HCT116 (cell line): ENCODE data around the gene ARHGEF35. TPM values are rescaled to one million over a fixed set of nuclear protein-coding genes. Genes with fewer than 3 reads are reported as not detected.
"Not testable (repeated sequence)": the region's sequence is repeated elsewhere in the genome, so short reads cannot be mapped to it uniquely, and the experiment has no call there.

ENCODE experiments used
- ATAC-seq: fragments of 200-7000 bp; cut with Tn5 transposase; 2 replicates; pipeline ENCODE4 v1.9.1; 2020; ENCODE audit warnings: mild to moderate bottlenecking, moderate library complexity
- BruUV-seq: library from RNA; stranded (reverse); fragments of 400-500 nt; replicated peaks from 2 replicates; lab custom pipeline; 2021; lab: Mats Ljungman, UMichigan
- CTCF ChIA-PET: fragments of 300-600 bp; sonication (Branson Sonifier 250); formaldehyde crosslinking; loops from one replicate; lab custom pipeline; 2021; ENCODE audit warnings: antibody characterized with exemption; lab: Charles Lee
- POLR2A ChIA-PET: fragments of 300-600, 350-600 bp; sonication (Branson Sonifier 250); formaldehyde crosslinking; loops from one replicate; lab custom pipeline; 2021; ENCODE audit warnings: antibody characterized with exemption; lab: Charles Lee
- RAD21 ChIA-PET, 2 experiments: fragments of 300-600 bp; sonication (Branson Sonifier 250); formaldehyde crosslinking; loops; one replicate each; lab custom pipeline; 2023; ENCODE audit warnings: low total read pairs in 2 of 2; ENCODE audit not compliant: uncharacterized antibody in 2 of 2, unreplicated experiment in 2 of 2, low non-redundant PET in 1 of 2; lab: Charles Lee
- DNase-seq: peaks from one replicate; pipeline ENCODE4 v3.0.0-alpha.2; 2010; ENCODE audit warnings: low read depth, low spot score
- H2AFZ ChIP-seq: fragments of 200-600 bp; shearing (Covaris generic), sonication (generic); 2 replicates; pipeline ENCODE4 v1.6.1; 2017; ENCODE audit warnings: low read depth, mixed run types, mixed read lengths, antibody characterized with exemption, low read length; ENCODE audit not compliant: poor library complexity, severe bottlenecking
- H3K27ac ChIP-seq: 2 replicates; pipeline ENCODE4 v1.5.1; 2012; ENCODE audit warnings: low read depth, low read length
- H3K27me3 ChIP-seq: fragments of 200-600 bp; sonication (generic); 2 replicates; pipeline ENCODE4 v1.6.1; 2016; ENCODE audit warnings: mixed run types, low read length, mixed read lengths; ENCODE audit not compliant: insufficient read depth
- H3K36me3 ChIP-seq, 2 experiments: fragments of 200-500 bp in 1 of 2; fragments of 200-600 bp in 1 of 2; sonication (Bioruptor generic) in 1 of 2; sonication (generic) in 1 of 2; 2 replicates each; pipeline versions ENCODE4 v1.5.1 to v1.6.1; 2014 to 2016; ENCODE audit warnings: low read length in 2 of 2, inconsistent platforms in 1 of 2, mixed read lengths in 1 of 2, mixed run types in 1 of 2; ENCODE audit not compliant: insufficient read depth in 2 of 2, control insufficient read depth in 1 of 2
- H3K4me1 ChIP-seq, 2 experiments: fragments of 200-600 bp in 1 of 2; sonication (generic) in 1 of 2; 2 replicates each; pipeline versions ENCODE4 v1.5.1 to v1.6.1; 2012 to 2017; ENCODE audit warnings: low read length in 2 of 2, inconsistent platforms in 1 of 2, mild to moderate bottlenecking in 1 of 2, mixed read lengths in 1 of 2, mixed run types in 1 of 2, moderate library complexity in 1 of 2; ENCODE audit not compliant: insufficient read depth in 2 of 2, control insufficient read depth in 1 of 2
- H3K4me2 ChIP-seq: fragments of 200-600 bp; sonication (generic); 2 replicates; pipeline ENCODE4 v1.6.1; 2017; ENCODE audit warnings: mixed run types, low read length, mixed read lengths
- H3K4me3 ChIP-seq, 2 experiments: fragments of 200-600 bp in 1 of 2; sonication (generic) in 1 of 2; replicated peaks in 1 of 2; 2 replicates each; pipeline ENCODE4 v1.5.1; 2011 to 2016; ENCODE audit warnings: low read length in 2 of 2, control low read depth in 1 of 2, low read depth in 1 of 2, mild to moderate bottlenecking in 1 of 2, mixed read lengths in 1 of 2, mixed run types in 1 of 2
- H3K79me2 ChIP-seq: fragments of 200-600 bp; sonication (generic); 2 replicates; pipeline ENCODE4 v1.6.1; 2017; ENCODE audit warnings: mild to moderate bottlenecking, mixed run types, low read length, moderate library complexity, mixed read lengths; ENCODE audit not compliant: insufficient read depth
- H3K9ac ChIP-seq: fragments of 200-600 bp; sonication (generic); 2 replicates; pipeline ENCODE4 v1.6.1; 2016; ENCODE audit warnings: low read length, mixed read lengths
- H3K9me2 ChIP-seq: fragments of 200-600 bp; sonication (generic), shearing (Covaris generic); 2 replicates; pipeline ENCODE4 v1.6.1; 2017; ENCODE audit warnings: mixed run types, mild to moderate bottlenecking, moderate library complexity; ENCODE audit not compliant: insufficient read depth
- H3K9me3 ChIP-seq, 2 experiments: fragments of 200-500 bp in 1 of 2; fragments of 200-600 bp in 1 of 2; sonication (Bioruptor generic) in 1 of 2; sonication (generic) in 1 of 2; 2 replicates each; pipeline ENCODE4 v1.6.1; 2014 to 2017; ENCODE audit warnings: low read length in 2 of 2, mixed read lengths in 2 of 2, inconsistent platforms in 1 of 2, low read depth in 1 of 2, mild to moderate bottlenecking in 1 of 2, mixed run types in 1 of 2, moderate library complexity in 1 of 2; ENCODE audit not compliant: control insufficient read depth in 1 of 2, insufficient read depth in 1 of 2
- H4K20me1 ChIP-seq: fragments of 200-600 bp; sonication (generic), shearing (Covaris generic); 2 replicates; pipeline ENCODE4 v1.6.1; 2017; ENCODE audit warnings: mixed run types, mild to moderate bottlenecking, moderate library complexity; ENCODE audit not compliant: insufficient read depth
- intact Hi-C: fragments of 100-400 bp; cut with micrococcal nuclease; formaldehyde crosslinking; loops from 2 replicates; pipeline ENCODE4 v1.10.0; 2022
- total RNA-seq: library from RNA; stranded (reverse); gene quantifications from one replicate; pipeline ENCODE4 v1.2.1, GENCODE V29; 2021; ENCODE audit not compliant: unreplicated experiment

Gene ARHGEF35
- total RNA-seq, 1 experiment from 2014 or later: 17.4 TPM

DNA sequence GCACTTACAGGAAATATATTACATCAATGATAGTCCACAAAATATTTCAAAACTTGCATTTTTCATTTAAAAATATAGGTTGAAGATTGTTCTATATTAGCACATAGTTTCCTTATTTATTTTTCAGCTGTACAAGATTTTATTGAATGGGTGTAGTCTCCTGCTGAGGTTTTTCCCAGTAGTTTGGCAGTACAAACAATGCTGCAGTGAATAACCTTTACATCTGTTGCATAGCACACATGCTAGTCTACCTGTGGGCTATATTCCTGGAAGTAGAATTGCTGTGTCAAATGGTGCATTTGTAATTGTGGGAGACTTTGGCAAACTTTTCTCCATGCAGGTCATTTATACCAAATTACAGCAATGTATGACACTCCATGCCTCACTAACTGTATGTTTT, 24.9 kb upstream of the ARHGEF35 start:
- RAD21 ChIA-PET, BruUV-seq, POLR2A ChIA-PET: not testable (repeated sequence)

DNA sequence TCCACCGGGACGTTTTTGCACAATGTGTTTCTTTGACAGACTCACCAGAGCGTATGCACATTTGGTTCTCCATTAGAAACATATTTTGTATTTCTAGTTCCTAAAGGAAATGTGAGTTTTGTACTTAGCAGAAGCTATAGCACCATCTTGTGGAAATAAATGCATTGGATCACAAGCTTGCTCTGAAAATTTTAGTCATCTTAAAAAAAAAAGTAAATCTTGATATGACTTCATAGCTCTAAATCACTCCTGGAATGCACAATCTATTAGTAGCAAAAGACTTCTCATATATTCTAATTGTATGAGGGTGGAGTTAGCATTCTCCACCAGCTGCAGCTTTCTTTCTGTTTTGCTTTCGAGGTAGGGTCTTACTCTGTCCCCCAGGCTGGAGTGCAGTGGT, 23.5 kb upstream of the ARHGEF35 start:
- BruUV-seq, POLR2A ChIA-PET: not testable (repeated sequence)

More for the DNA sequence above, 24.9 kb upstream of the ARHGEF35 start:
- CTCF ChIA-PET, H3K9ac ChIP-seq, H3K9me2 ChIP-seq, H3K4me2 ChIP-seq, H3K4me1 ChIP-seq, H3K79me2 ChIP-seq, DNase-seq, intact Hi-C loops, H3K9me3 ChIP-seq, H4K20me1 ChIP-seq, ATAC-seq, H3K27ac ChIP-seq, H3K27me3 ChIP-seq, H3K4me3 ChIP-seq, H2AFZ ChIP-seq, H3K36me3 ChIP-seq: not testable (repeated sequence)

DNA sequence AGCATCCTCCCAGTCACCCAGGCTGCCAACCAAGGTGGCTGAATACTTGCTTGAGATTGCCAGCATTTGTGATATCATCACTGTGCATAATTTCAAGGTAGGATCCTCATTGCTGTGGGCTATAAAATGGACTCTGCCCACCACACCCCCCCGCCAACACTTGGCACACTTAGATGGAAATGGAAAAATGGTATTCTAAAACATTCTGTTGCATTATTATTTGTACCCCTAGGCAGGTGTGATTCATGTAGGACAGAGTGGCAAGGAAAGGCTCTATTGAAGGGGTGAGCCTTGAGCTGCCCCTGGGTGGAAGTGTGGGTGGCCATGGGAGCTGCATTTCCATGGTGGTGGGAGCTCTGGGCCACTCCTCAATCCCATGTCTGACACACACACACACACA, 22.9 kb upstream of the ARHGEF35 start:
- POLR2A ChIA-PET, H2AFZ ChIP-seq, RAD21 ChIA-PET, BruUV-seq, H3K27me3 ChIP-seq, H4K20me1 ChIP-seq, H3K36me3 ChIP-seq, H3K79me2 ChIP-seq, H3K9ac ChIP-seq, DNase-seq, H3K27ac ChIP-seq, H3K4me1 ChIP-seq, H3K4me3 ChIP-seq, H3K9me3 ChIP-seq, H3K9me2 ChIP-seq, H3K4me2 ChIP-seq, intact Hi-C loops: not testable (repeated sequence)
- CTCF ChIA-PET: interaction anchor here (0.6 kb wide), 1 partner anchor 113 kb away, joined by 6 read pairs; no protein-coding TSS in a partner anchor
- peak; percentile 43 for ATAC-seq

More for the DNA sequence above, 23.5 kb upstream of the ARHGEF35 start:
- H3K36me3 ChIP-seq, H3K27ac ChIP-seq, RAD21 ChIA-PET, H3K9ac ChIP-seq, DNase-seq, H4K20me1 ChIP-seq, intact Hi-C loops, H3K9me3 ChIP-seq, H2AFZ ChIP-seq, H3K4me1 ChIP-seq, H3K79me2 ChIP-seq, H3K4me3 ChIP-seq, H3K27me3 ChIP-seq, H3K9me2 ChIP-seq, H3K4me2 ChIP-seq: not testable (repeated sequence)
- CTCF ChIA-PET: interaction anchor here (0.6 kb wide), 1 partner anchor 113 kb away, joined by 6 read pairs; no protein-coding TSS in a partner anchor
- peak; percentile 69 for ATAC-seq

DNA sequence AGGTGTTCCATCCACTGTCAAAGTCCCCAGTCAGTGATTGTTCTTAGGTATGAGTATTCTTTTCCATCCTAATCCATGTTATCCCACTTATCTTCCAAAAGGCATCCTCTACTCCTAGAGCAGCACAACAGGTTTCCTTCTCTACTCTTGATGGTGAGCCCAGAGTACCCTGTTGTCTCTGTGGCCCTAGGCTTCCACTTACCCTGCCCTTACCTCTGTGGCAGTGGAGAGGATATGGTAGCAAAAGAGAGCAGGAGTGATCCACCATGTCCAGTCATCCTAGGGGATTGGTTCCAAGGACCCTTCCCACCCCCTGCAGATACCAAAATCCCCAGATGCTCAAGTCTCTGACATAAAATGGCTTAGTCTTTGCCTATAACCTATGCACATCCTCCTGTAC, 21.6 kb upstream of the ARHGEF35 start:
- H3K9me2 ChIP-seq, RAD21 ChIA-PET, H4K20me1 ChIP-seq, DNase-seq, H3K36me3 ChIP-seq, POLR2A ChIA-PET, H2AFZ ChIP-seq, H3K27me3 ChIP-seq, H3K4me1 ChIP-seq, H3K4me3 ChIP-seq, intact Hi-C loops, H3K9ac ChIP-seq, CTCF ChIA-PET, H3K9me3 ChIP-seq, BruUV-seq, H3K79me2 ChIP-seq, H3K4me2 ChIP-seq, H3K27ac ChIP-seq, ATAC-seq: not testable (repeated sequence)
